ENCODE data around the gene HMX1.

Gene HMX1

GRCh38 chr4:8909548-8909947 lies 37.9 kb upstream of the HMX1 start:
- DNase-seq: no peak

GRCh38 chr4:8908206-8908893 lies 36.7 kb upstream of the HMX1 start:
- no peak for DNase-seq

GRCh38 chr4:8907596-8908205 lies 36.1 kb upstream of the HMX1 start:
- DNase-seq: no peak

- no peak for DNase-seq
Observed at GRCh38 chr4:8906991-8907595, 35.5 kb upstream of the HMX1 start.

GRCh38 chr4:8906668-8906970 lies 35.0 kb upstream of the HMX1 start:
- DNase-seq: no peak

- DNase-seq: no peak
Observed at GRCh38 chr4:8905773-8906667, 34.4 kb upstream of the HMX1 start.

GRCh38 chr4:8905226-8905772 lies 33.7 kb upstream of the HMX1 start:
- DNase-seq: no peak

GRCh38 chr4:8904666-8905065 lies 33.0 kb upstream of the HMX1 start:
- DNase-seq: no peak

GRCh38 chr4:8904041-8904501 lies 32.4 kb upstream of the HMX1 start:
- DNase-seq: no peak

- DNase-seq: no peak
Observed at GRCh38 chr4:8901335-8901734, 29.7 kb upstream of the HMX1 start.

- no peak for DNase-seq
Observed at GRCh38 chr4:8900588-8900987, 28.9 kb upstream of the HMX1 start.

GRCh38 chr4:8898419-8898818 lies 26.8 kb upstream of the HMX1 start:
- DNase-seq: no peak

GRCh38 chr4:8897251-8898167 lies 25.9 kb upstream of the HMX1 start:
- DNase-seq: no peak

GRCh38 chr4:8896506-8896905 lies 24.9 kb upstream of the HMX1 start:
- DNase-seq: no peak

- DNase-seq: no peak
Observed at GRCh38 chr4:8896071-8896470, 24.4 kb upstream of the HMX1 start.

GRCh38 chr4:8895295-8895694 lies 23.7 kb upstream of the HMX1 start:
- DNase-seq: no peak

GRCh38 chr4:8894424-8894816 lies 22.8 kb upstream of the HMX1 start:
- DNase-seq: no peak

- no peak for DNase-seq
Observed at GRCh38 chr4:8893624-8894423, 22.2 kb upstream of the HMX1 start.

GRCh38 chr4:8893227-8893623 lies 21.6 kb upstream of the HMX1 start:
- DNase-seq: no peak

GRCh38 chr4:8892556-8893226 lies 21.1 kb upstream of the HMX1 start:
- no peak for DNase-seq
